GM18498 (cell line): ENCODE measurements around the gene ZIC1.

Experiments
- ATAC-seq: cut with Tn5 transposase; IDR thresholded peaks from one replicate; pipeline ENCODE4 v1.9.1; 2021; ENCODE audit warnings: mild to moderate bottlenecking, moderate library complexity; ENCODE audit not compliant: unreplicated experiment

Gene ZIC1

GRCh38 chr3:147379651-147380050 lies 29.5 kb upstream of the ZIC1 start:
- ATAC-seq: no peak

GRCh38 chr3:147380387-147380951 lies 28.7 kb upstream of the ZIC1 start:
- ATAC-seq: no peak

GRCh38 chr3:147380977-147381376 lies 28.2 kb upstream of the ZIC1 start:
- no peak for ATAC-seq

- ATAC-seq: no peak
These were observed 27.6 kb upstream of the ZIC1 start for GRCh38 chr3:147381596-147381995.

GRCh38 chr3:147383617-147384016 lies 25.5 kb upstream of the ZIC1 start:
- ATAC-seq: no peak

- ATAC-seq: no peak
These were observed 24.7 kb upstream of the ZIC1 start for GRCh38 chr3:147384210-147385058.

- ATAC-seq: no peak
These were observed 23.8 kb upstream of the ZIC1 start for GRCh38 chr3:147385059-147386012.

- ATAC-seq: no peak
These were observed 21.8 kb upstream of the ZIC1 start for GRCh38 chr3:147387291-147387884.

GRCh38 chr3:147387885-147388699 lies 21.1 kb upstream of the ZIC1 start:
- no peak for ATAC-seq

GRCh38 chr3:147388700-147389580 lies 20.2 kb upstream of the ZIC1 start:
- ATAC-seq: no peak

GRCh38 chr3:147389717-147390116 lies 19.4 kb upstream of the ZIC1 start:
- no peak for ATAC-seq

GRCh38 chr3:147390589-147391569 lies 18.3 kb upstream of the ZIC1 start:
- ATAC-seq: no peak

GRCh38 chr3:147391781-147392624 lies 17.2 kb upstream of the ZIC1 start:
- ATAC-seq: no peak

GRCh38 chr3:147392625-147392946 lies 16.6 kb upstream of the ZIC1 start:
- no peak for ATAC-seq

- no peak for ATAC-seq
These were observed 15.8 kb upstream of the ZIC1 start for GRCh38 chr3:147393261-147393942.

GRCh38 chr3:147393943-147394883 lies 15.0 kb upstream of the ZIC1 start:
- ATAC-seq: no peak
